GM12873 (cell line): ENCODE results near the gene NAT8L.

Experiments
- CTCF ChIP-seq: IDR thresholded peaks from 2 replicates; pipeline ENCODE4 v1.5.1; 2012; ENCODE audit warnings: low read depth, mild to moderate bottlenecking, moderate library complexity, low read length, control low read depth; ENCODE audit not compliant: insufficient read depth; ENCODE audit errors: missing control alignments

NAT8L gene

DNA sequence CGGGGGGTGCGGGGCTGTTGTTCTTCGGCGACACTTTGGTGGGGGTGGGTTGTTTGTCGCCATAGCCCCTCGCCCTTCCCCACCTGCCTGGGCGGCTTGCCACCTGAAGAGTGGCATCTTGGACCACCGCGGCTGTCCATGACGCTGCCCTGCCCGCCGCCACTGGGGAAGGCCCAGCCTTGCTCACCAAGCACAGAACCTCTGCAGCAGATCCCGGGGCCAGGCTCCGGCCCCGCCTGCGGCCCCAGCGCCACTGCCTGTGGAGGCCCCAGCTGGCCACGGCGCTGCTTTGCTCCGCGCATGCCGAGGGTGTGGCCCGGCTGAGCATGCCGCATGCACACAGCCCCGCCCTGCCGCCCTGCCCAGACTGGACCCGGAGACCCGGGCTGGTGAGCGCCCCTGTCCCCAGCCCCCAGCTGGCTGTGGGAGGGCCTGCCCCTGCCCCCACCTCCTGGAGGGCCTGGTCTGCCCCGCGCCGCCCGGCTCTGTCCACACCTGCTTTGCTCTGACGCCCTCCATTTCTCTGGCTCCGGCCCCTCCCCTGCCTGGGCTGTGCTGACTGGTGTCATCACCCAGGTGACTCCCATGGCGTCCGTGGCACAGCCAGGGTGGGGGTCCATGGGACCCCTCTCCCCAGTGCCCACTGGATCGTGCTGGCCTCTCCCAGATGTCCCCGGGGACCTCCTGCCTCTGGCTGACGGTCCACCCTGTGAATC is 5.3 kb downstream of the NAT8L start:
- TF ChIP-seq CTCF = no peak

GRCh38 chr4:2065106-2065930 is 6.2 kb downstream of the NAT8L start:
- no peak for TF ChIP-seq CTCF

DNA sequence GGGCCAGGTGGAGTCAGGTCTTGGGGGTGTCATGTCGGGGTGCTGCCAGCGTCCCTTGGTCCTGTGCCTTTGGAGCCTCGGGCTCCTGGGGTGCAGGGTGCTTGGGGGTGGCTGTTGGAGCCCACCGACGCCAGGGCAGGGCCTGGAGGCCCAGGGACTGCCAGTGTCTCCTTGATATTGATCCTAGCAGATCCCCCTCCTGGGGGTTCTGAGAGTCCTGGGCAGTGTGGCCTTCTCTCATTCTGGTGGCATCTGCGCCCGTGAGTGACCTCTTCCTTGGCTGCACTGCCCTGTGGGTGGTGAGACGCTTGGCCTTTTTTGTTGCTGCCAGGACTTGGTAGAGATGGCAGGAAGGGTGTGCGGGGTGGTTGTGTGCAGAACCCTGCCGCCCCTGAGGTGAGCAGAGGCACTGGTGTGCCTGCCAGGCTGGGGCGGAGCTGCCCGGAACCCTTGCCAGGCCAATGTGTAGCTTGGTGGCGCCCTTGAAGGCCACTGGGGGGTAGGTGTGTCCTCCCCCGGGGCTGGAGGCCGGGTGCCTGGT is 7.0 kb downstream of the NAT8L start:
- no peak for TF ChIP-seq CTCF

GRCh38 chr4:2066571-2067445 is 7.7 kb downstream of the NAT8L start:
- TF ChIP-seq CTCF = no peak

GRCh38 chr4:2067446-2068197 is 8.5 kb downstream of the NAT8L start:
- no peak for TF ChIP-seq CTCF

- no peak for TF ChIP-seq CTCF
Measured at GRCh38 chr4:2068198-2068470, 9.0 kb downstream of the NAT8L start.
